ENCODE results near the gene TAF4. TPM values are rescaled to one million over a fixed set of nuclear protein-coding genes. Genes with fewer than 3 reads are reported as not detected.

The TAF4 gene
- polyA plus RNA-seq, 3 donors from 2014 or later: 0.04 to 3.2 (median 1.1) TPM

- H3K27ac Mint-ChIP-seq: peak overlapping the region in 4 of 6 donors; percentile 13 to 67 (median 42)
- DNase-seq: no peak
- peaks cover 63 to 76% of the 10 kb centered on the region in 2 donors for H3K4me1 Mint-ChIP-seq
- peaks cover 23 to 32% (median 29%) of the 10 kb centered on the region in 3 donors for H3K27me3 Mint-ChIP-seq (ENCODE audit: low read depth in 3 of 3)
- H3K36me3 Mint-ChIP-seq: peaks cover 30 to 42% (median 39%) of the 10 kb centered on the region in 3 donors
- H3K9me3 Mint-ChIP-seq: peaks cover 7 to 19% (median 12%) of the 10 kb centered on the region in 6 donors
- peak overlapping the region in 1 of 5 donors; percentile 51 for H3K4me3 Mint-ChIP-seq
Measured at GRCh38 chr20:61983965-61984364, 81.7 kb downstream of the TAF4 start.

DNA sequence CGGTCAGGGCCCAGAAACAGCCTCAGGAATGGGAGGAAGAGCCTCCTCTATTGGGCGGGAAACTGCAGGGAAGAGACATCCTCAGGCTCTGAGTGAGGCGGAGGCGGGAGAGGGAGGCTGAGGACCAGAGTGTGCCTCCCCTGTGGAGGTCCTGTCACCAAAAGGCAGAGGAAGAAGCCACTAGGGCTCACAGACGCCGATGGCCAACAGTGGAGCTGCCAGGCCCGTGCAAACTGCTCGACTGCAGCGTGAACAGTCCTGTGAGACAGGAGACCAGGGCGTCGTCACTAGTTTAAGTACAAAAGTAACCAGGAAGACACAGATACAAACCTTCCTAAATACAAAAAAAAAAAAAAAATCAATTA is 82.7 kb downstream of the TAF4 start:
- Mint-ChIP-seq H3K27ac (peak overlapping the region in 1 of 6 donors; percentile 57), H3K27me3 (ENCODE audit: low read depth in 3 of 3) (peaks cover 23 to 32% (median 29%) of the 10 kb centered on the region in 3 donors), H3K9me3 (peaks cover 7 to 19% (median 12%) of the 10 kb centered on the region in 6 donors), H3K36me3 (peaks cover 29 to 35% (median 31%) of the 10 kb centered on the region in 3 donors), H3K4me3 (peak overlapping the region in 1 of 5 donors; percentile 17), H3K4me1 (peaks cover 55 to 66% of the 10 kb centered on the region in 2 donors)
- DNase-seq: no peak

GRCh38 chr20:61982191-61982950 is 83.3 kb downstream of the TAF4 start:
- peaks cover 7 to 19% (median 12%) of the 10 kb centered on the region in 6 donors for H3K9me3 Mint-ChIP-seq
- H3K4me1 Mint-ChIP-seq: peaks cover 50 to 60% of the 10 kb centered on the region in 2 donors
- H3K27ac Mint-ChIP-seq: peak overlapping the region; percentile 78 to 97 (median 88)
- peaks cover 24 to 29% (median 26%) of the 10 kb centered on the region in 3 donors for H3K36me3 Mint-ChIP-seq
- H3K4me3 Mint-ChIP-seq: peak overlapping the region; percentile 44 to 73 (median 64)
- DNase-seq: peak; percentile 55 to 60 (median 55)
- peaks cover 23 to 32% (median 28%) of the 10 kb centered on the region in 3 donors for H3K27me3 Mint-ChIP-seq (ENCODE audit: low read depth in 3 of 3)

DNA sequence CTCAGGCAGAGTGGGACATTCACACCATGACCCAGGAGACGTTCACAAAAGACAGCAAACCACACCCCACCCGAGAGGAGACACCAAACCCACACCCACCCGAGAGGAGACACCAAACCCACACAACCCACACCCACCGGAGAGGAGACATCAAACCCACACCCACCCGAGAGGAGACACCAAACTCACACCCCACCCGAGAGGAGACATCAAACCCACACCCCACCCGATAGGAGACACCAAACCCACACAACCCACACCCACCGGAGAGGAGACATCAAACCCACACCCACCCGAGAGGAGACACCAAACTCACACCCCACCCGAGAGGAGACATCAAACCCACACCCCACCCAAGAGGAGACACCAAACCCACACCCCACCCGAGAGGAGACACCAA is 84.0 kb downstream of the TAF4 start:
- peak overlapping the region; percentile 83 to 97 (median 88) for H3K27ac Mint-ChIP-seq

GRCh38 chr20:61980647-61981583 is 84.8 kb downstream of the TAF4 start:
- H3K27ac Mint-ChIP-seq: peak overlapping the region; percentile 83 to 97 (median 88)
- H3K4me3 Mint-ChIP-seq: peak overlapping the region; percentile 38 to 76 (median 46)
- H3K4me1 Mint-ChIP-seq: peaks cover 41 to 49% of the 10 kb centered on the region in 2 donors
- H3K36me3 Mint-ChIP-seq: peaks cover 13 to 20% (median 17%) of the 10 kb centered on the region in 3 donors
- H3K27me3 Mint-ChIP-seq (ENCODE audit: low read depth in 3 of 3): peaks cover 21 to 32% (median 28%) of the 10 kb centered on the region in 3 donors
- H3K9me3 Mint-ChIP-seq: peaks cover 7 to 19% (median 11%) of the 10 kb centered on the region in 6 donors
- peak; percentile 21 to 40 (median 30) for DNase-seq

More for the DNA sequence above, 84.0 kb downstream of the TAF4 start:
- Mint-ChIP-seq H3K9me3 (peaks cover 7 to 19% (median 12%) of the 10 kb centered on the region in 6 donors), H3K36me3 (peaks cover 17 to 23% (median 19%) of the 10 kb centered on the region in 3 donors), H3K4me1 (peaks cover 43 to 53% of the 10 kb centered on the region in 2 donors), H3K4me3 (peak overlapping the region; percentile 38 to 76 (median 46)), H3K27me3 (ENCODE audit: low read depth in 3 of 3) (peaks cover 23 to 32% (median 28%) of the 10 kb centered on the region in 3 donors)
- peak; percentile 61 to 63 (median 62) for DNase-seq

- H3K27me3 Mint-ChIP-seq (ENCODE audit: low read depth in 3 of 3): peaks cover 21 to 32% (median 28%) of the 10 kb centered on the region in 3 donors
- H3K36me3 Mint-ChIP-seq: peaks cover 13 to 21% (median 15%) of the 10 kb centered on the region in 3 donors
- no peak overlapping the region for H3K4me3 Mint-ChIP-seq
- no peak for DNase-seq
- peaks cover 7 to 19% (median 11%) of the 10 kb centered on the region in 6 donors for H3K9me3 Mint-ChIP-seq
- peak overlapping the region in 2 of 6 donors; percentile 83 to 87 for H3K27ac Mint-ChIP-seq
- peaks cover 36 to 41% of the 10 kb centered on the region in 2 donors for H3K4me1 Mint-ChIP-seq
Measured at GRCh38 chr20:61979701-61980635, 85.7 kb downstream of the TAF4 start.

DNA sequence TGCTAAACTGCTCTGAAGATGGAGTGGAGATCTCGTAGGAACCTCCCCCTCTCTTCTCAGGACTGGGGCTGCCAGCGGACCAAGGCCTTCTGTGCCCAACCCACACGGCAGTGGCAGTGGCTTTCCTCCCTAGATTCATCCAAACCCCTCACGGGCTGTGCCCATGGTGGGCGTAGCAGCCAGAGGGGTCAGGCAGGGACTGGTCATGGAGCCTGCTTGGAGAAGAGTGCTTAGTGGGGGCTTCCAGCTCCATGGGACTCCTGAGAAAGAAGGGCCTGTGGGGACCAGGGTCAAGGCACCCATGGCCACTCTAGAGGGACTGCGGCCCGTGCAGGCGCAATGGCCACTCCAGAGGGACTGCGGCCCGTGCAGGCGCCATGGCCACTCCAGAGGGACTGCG is 86.6 kb downstream of the TAF4 start:
- H3K27ac Mint-ChIP-seq: peak overlapping the region in 1 of 6 donors; percentile 56
- no peak overlapping the region for H3K4me3 Mint-ChIP-seq
- peaks cover 7 to 19% (median 11%) of the 10 kb centered on the region in 6 donors for H3K9me3 Mint-ChIP-seq
- H3K36me3 Mint-ChIP-seq: peaks cover 12 to 25% (median 13%) of the 10 kb centered on the region in 3 donors
- peaks cover 31 to 38% of the 10 kb centered on the region in 2 donors for H3K4me1 Mint-ChIP-seq
- H3K27me3 Mint-ChIP-seq (ENCODE audit: low read depth in 3 of 3): peaks cover 21 to 31% (median 28%) of the 10 kb centered on the region in 3 donors
- DNase-seq: no peak

DNA sequence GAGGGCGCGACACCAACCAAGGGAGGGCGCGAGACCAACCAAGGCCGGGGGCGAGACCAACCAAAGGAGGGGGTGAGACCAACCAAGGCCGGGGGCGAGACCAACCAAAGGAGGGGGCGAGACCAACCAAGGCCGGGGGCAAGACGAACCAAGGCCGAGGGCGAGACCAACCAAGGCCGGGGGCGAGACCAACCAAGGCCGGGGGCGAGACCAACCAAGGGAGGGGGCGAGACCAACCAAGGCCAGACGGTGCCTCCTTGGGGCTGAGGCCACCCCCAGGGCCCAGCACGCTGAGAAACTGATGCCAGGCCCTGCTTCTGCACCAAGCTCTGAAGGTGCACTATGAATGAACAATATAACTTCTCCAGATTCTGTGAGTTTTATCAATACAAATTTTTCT is 87.2 kb downstream of the TAF4 start:
- H3K9me3 Mint-ChIP-seq: peaks cover 7 to 14% (median 10%) of the 10 kb centered on the region in 6 donors
- DNase-seq: no peak
- H3K27me3 Mint-ChIP-seq (ENCODE audit: low read depth in 3 of 3): peaks cover 21 to 27% (median 22%) of the 10 kb centered on the region in 3 donors

DNA sequence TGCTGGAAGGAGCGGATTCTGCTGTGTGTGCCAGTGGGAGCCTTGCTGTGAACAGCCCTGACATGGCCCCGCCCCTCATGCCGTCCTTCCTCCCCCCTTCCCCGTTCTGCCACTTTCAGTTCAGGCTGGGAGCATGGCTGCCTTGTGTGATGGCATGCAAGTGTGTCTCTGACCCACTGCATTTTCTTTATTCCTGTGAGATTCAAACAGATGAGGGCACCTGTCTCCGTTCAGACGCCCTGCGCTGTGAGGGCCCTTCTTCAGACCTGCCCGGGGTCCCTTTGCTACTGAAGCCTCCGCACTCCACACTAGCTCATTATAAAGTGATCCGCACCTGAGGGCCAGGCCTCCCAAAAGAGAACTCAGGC is 88.3 kb downstream of the TAF4 start:
- H3K36me3 Mint-ChIP-seq: peaks cover 13 to 30% (median 20%) of the 10 kb centered on the region in 3 donors

More for the DNA sequence above, 87.2 kb downstream of the TAF4 start:
- Mint-ChIP-seq H3K4me1 (peaks cover 26 to 32% of the 10 kb centered on the region in 2 donors), H3K36me3 (peaks cover 9 to 22% (median 11%) of the 10 kb centered on the region in 3 donors), H3K4me3 (no peak overlapping the region), H3K27ac (peak overlapping the region in 1 of 6 donors; percentile 56)

DNA sequence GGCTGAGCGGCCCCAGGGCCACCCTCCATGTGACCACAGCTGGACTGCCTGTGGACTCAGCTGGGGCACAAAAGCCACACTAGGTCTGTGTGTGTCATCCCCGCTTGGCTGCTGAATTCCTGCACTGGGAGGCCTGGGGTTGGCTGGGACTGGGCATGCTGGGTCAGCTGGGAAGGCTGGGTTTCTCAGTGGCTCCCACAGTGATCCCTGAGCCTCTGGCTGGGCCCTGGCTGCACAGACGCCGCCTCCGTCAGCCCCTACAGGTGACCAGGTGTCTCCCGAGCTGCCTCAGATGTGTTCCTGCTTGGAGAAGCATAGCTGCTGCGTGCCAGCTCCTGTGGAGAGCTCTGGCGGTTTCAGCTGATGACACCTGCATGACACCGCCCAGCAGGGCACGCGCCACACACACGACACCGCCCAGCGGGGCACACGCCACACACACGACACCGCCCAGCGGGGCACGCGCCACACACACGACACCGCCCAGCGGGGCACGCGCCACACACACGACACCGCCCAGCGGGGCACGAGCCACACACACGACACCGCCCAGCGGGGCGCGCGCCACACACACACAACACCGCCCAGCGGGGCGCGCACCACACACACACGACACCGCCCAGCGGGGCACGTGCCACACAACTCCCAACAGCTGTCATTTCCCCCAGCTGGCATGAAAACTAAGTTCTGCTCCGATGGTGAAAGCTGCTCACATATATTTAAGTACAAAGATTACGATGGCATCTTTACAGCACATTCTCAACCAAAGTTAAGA is 88.8 kb downstream of the TAF4 start:
- Mint-ChIP-seq H3K27ac (peak overlapping the region in 1 of 6 donors; percentile 17), H3K9me3 (peaks cover 5 to 9% (median 6%) of the 10 kb centered on the region in 6 donors), H3K4me1 (peaks cover 13 to 16% of the 10 kb centered on the region in 2 donors), H3K27me3 (ENCODE audit: low read depth in 3 of 3) (peaks cover 9 to 13% (median 13%) of the 10 kb centered on the region in 3 donors), H3K4me3 (no peak overlapping the region), H3K36me3 (peaks cover 13 to 34% (median 25%) of the 10 kb centered on the region in 3 donors)
- no peak for DNase-seq

More for the DNA sequence above, 88.3 kb downstream of the TAF4 start:
- Mint-ChIP-seq H3K9me3 (peaks cover 7 to 14% (median 10%) of the 10 kb centered on the region in 6 donors), H3K4me3 (no peak overlapping the region), H3K27ac (peak overlapping the region in 1 of 6 donors; percentile 17), H3K4me1 (peaks cover 18 to 21% of the 10 kb centered on the region in 2 donors), H3K27me3 (ENCODE audit: low read depth in 3 of 3) (peaks cover 15 to 19% (median 18%) of the 10 kb centered on the region in 3 donors)
- DNase-seq: no peak

- Mint-ChIP-seq H3K36me3 (peaks cover 10 to 30% (median 22%) of the 10 kb centered on the region in 3 donors), H3K4me3 (no peak overlapping the region), H3K27me3 (ENCODE audit: low read depth in 3 of 3) (peaks cover 4 to 8% (median 7%) of the 10 kb centered on the region in 3 donors), H3K27ac (no peak overlapping the region), H3K9me3 (peaks cover 2 to 5% (median 3%) of the 10 kb centered on the region in 6 donors), H3K4me1 (peaks cover 10 to 11% of the 10 kb centered on the region in 2 donors)
- no peak for DNase-seq
Measured at GRCh38 chr20:61976263-61976643, 89.4 kb downstream of the TAF4 start.

Measured in immature natural killer cell (primary cell).